HG03280 (cell line): ENCODE data around the gene RUNX1.

Experiments used
- ATAC-seq: cut with Tn5 transposase; IDR thresholded peaks from one replicate; pipeline ENCODE4 v1.9.1; 2021; ENCODE audit warnings: mild to moderate bottlenecking, moderate library complexity; ENCODE audit not compliant: unreplicated experiment

Gene RUNX1

GRCh38 chr21:35062016-35062415 lies 12.9 kb upstream of the RUNX1 start:
- ATAC-seq: no peak

- ATAC-seq: no peak
Measured at GRCh38 chr21:35059742-35060141, 10.6 kb upstream of the RUNX1 start.

GRCh38 chr21:35058058-35058457 lies 9.0 kb upstream of the RUNX1 start:
- no peak for ATAC-seq

GRCh38 chr21:35057428-35057827 lies 8.3 kb upstream of the RUNX1 start:
- peak; percentile 52 for ATAC-seq

GRCh38 chr21:35053356-35054096 lies 4.4 kb upstream of the RUNX1 start:
- ATAC-seq: no peak

GRCh38 chr21:35052801-35053200 lies 3.7 kb upstream of the RUNX1 start:
- ATAC-seq: no peak

GRCh38 chr21:35051287-35051818 lies 2.3 kb upstream of the RUNX1 start:
- no peak for ATAC-seq

- no peak for ATAC-seq
Measured at GRCh38 chr21:35050348-35051286, 1.5 kb upstream of the RUNX1 start.

- peak; percentile 4 for ATAC-seq
Measured at GRCh38 chr21:35048183-35048601, 910 bp downstream of the RUNX1 start.

- ATAC-seq: no peak
Measured at GRCh38 chr21:35046880-35047229, 2.2 kb downstream of the RUNX1 start.

GRCh38 chr21:35046263-35046624 lies 2.9 kb downstream of the RUNX1 start:
- no peak for ATAC-seq

- no peak for ATAC-seq
Measured at GRCh38 chr21:35045542-35046262, 3.4 kb downstream of the RUNX1 start.

- no peak for ATAC-seq
Measured at GRCh38 chr21:35044770-35045541, 4.1 kb downstream of the RUNX1 start.

GRCh38 chr21:35044128-35044527 lies 5.0 kb downstream of the RUNX1 start:
- no peak for ATAC-seq

- no peak for ATAC-seq
Measured at GRCh38 chr21:35043549-35043948, 5.6 kb downstream of the RUNX1 start.

GRCh38 chr21:35042836-35043235 lies 6.3 kb downstream of the RUNX1 start:
- no peak for ATAC-seq

- no peak for ATAC-seq
Measured at GRCh38 chr21:35041881-35042280, 7.2 kb downstream of the RUNX1 start.

- ATAC-seq: no peak
Measured at GRCh38 chr21:35041122-35041521, 8.0 kb downstream of the RUNX1 start.

GRCh38 chr21:35039595-35040289 lies 9.4 kb downstream of the RUNX1 start:
- no peak for ATAC-seq

GRCh38 chr21:35038772-35039319 lies 10.3 kb downstream of the RUNX1 start:
- no peak for ATAC-seq
